K562 (cell line): ENCODE data around the gene PNPLA1. TPM values are rescaled to one million over a fixed set of nuclear protein-coding genes. Genes with fewer than 3 reads are reported as not detected.

Source experiments
- ATAC-seq: fragments of 200-7000 bp; cut with Tn5 transposase; 3 replicates; pipeline ENCODE4 v1.9.1; 2020; ENCODE audit warnings: moderate library complexity
- BruUV-seq: library from RNA; stranded (reverse); fragments of 400-500 nt; replicated peaks from 2 replicates; lab custom pipeline; 2021; lab: Mats Ljungman, UMichigan
- CTCF ChIA-PET: fragments of 300-600 bp; formaldehyde crosslinking; extraction: SDS; loops from one replicate; lab custom pipeline; 2021; ENCODE audit warnings: low intra/inter-chr PET ratio; lab: Yijun Ruan, JAX
- POLR2A ChIA-PET: fragments of 300-600, 350-650 bp; sonication (Branson Sonifier 250); formaldehyde crosslinking; extraction: SDS; loops from one replicate; lab custom pipeline; 2021; ENCODE audit warnings: antibody characterized with exemption, inconsistent platforms; lab: Yijun Ruan, JAX
- DNase-seq, 4 experiments: peaks; one replicate each; pipeline versions ENCODE4 v3.0.0 to v3.0.0-alpha.2; 2011 to 2018; ENCODE audit warnings: low spot score in 3 of 4, mixed read lengths in 3 of 4; ENCODE audit errors: extremely low read depth in 1 of 4
- FAIRE-seq: peaks from 2 replicates; lab custom pipeline; 2011; peaks lifted over from hg19 to GRCh38; lab: Jason Lieb, UNC
- H2AFZ ChIP-seq: 2 replicates; pipeline ENCODE4 v1.6.0; 2011; ENCODE audit warnings: low read depth, low read length, control low read depth, inconsistent platforms
- H3K27ac ChIP-seq: fragments of 200-600 bp; 3 replicates; pipeline ENCODE4 v1.8.0; 2011; ENCODE audit warnings: low read depth, mild to moderate bottlenecking, control low read depth, inconsistent platforms, low read length, moderate library complexity, mixed read lengths; ENCODE audit errors: extremely low read depth
- H3K27me3 ChIP-seq, 2 experiments: fragments of 300-600 bp in 1 of 2; 2 replicates in 1 of 2; 3 replicates in 1 of 2; pipeline versions ENCODE4 v1.6.0 to v1.8.0; 2011; ENCODE audit warnings: inconsistent platforms in 2 of 2, low read length in 2 of 2, mild to moderate bottlenecking in 1 of 2, mixed read lengths in 1 of 2, moderate library complexity in 1 of 2; ENCODE audit not compliant: control insufficient read depth in 2 of 2, insufficient read depth in 2 of 2
- H3K36me3 ChIP-seq: fragments of 300-600 bp; 3 replicates; pipeline ENCODE4 v1.8.0; 2011; ENCODE audit warnings: mild to moderate bottlenecking, low read length, inconsistent platforms; ENCODE audit not compliant: control insufficient read depth, insufficient read depth
- H3K4me1 ChIP-seq, 2 experiments: fragments of 200-600 bp in 1 of 2; replicated peaks in 1 of 2; 2 replicates in 1 of 2; 3 replicates in 1 of 2; pipeline versions ENCODE4 v1.5.1 to v1.8.0; 2011; ENCODE audit warnings: inconsistent platforms in 2 of 2, low read length in 2 of 2, mild to moderate bottlenecking in 1 of 2, mixed read lengths in 1 of 2, moderate library complexity in 1 of 2; ENCODE audit not compliant: control insufficient read depth in 2 of 2, insufficient read depth in 2 of 2
- H3K4me2 ChIP-seq: 2 replicates; pipeline ENCODE4 v1.6.1; 2011; ENCODE audit warnings: low read length, control low read depth, inconsistent platforms, mixed read lengths; ENCODE audit not compliant: insufficient read depth
- H3K4me3 ChIP-seq: fragments of 200-600 bp; sonication (generic), shearing (Covaris generic); 2 replicates; pipeline ENCODE4 v1.5.1; 2016; ENCODE audit warnings: control low read depth, inconsistent platforms
- H3K79me2 ChIP-seq: fragments of 200-600 bp; 3 replicates; pipeline ENCODE4 v1.8.0; 2011; ENCODE audit warnings: low read length, inconsistent platforms; ENCODE audit not compliant: control insufficient read depth, insufficient read depth
- H3K9ac ChIP-seq, 2 experiments: 2 replicates each; pipeline versions ENCODE4 v1.6.0 to v1.6.1; 2011; ENCODE audit warnings: low read depth in 2 of 2, low read length in 2 of 2, control low read depth in 1 of 2, inconsistent platforms in 1 of 2, mild to moderate bottlenecking in 1 of 2, mixed read lengths in 1 of 2; ENCODE audit not compliant: insufficient read depth in 1 of 2
- H3K9me1 ChIP-seq: one replicate; pipeline ENCODE4 v1.6.0; 2011; ENCODE audit warnings: inconsistent platforms, mild to moderate bottlenecking, low read length, moderate library complexity; ENCODE audit not compliant: control insufficient read depth, insufficient read depth
- H3K9me3 ChIP-seq: replicated peaks from 2 replicates; pipeline ENCODE4 v1.5.1; 2011; ENCODE audit warnings: low read depth, low read length, inconsistent platforms; ENCODE audit not compliant: control insufficient read depth, insufficient read depth
- H4K20me1 ChIP-seq: replicated peaks from 2 replicates; pipeline ENCODE4 v1.6.1; 2011; ENCODE audit warnings: low read length, inconsistent platforms, mixed read lengths; ENCODE audit not compliant: control insufficient read depth, insufficient read depth
- ATF3 ChIP-seq, 2 experiments: fragments of 450-650 bp in 1 of 2; sonication (generic) in 1 of 2; formaldehyde crosslinking in 1 of 2; IDR thresholded peaks in 1 of 2; conservative IDR thresholded peaks in 1 of 2; 2 replicates each; pipeline versions ENCODE4 v1.6.1 to v1.8.1; 2016 to 2023; ENCODE audit warnings: mild to moderate bottlenecking in 2 of 2, moderate library complexity in 2 of 2, inconsistent platforms in 1 of 2, missing genetic modification reagents in 1 of 2
- CREBBP ChIP-seq: IDR thresholded peaks from one replicate; pipeline ENCODE4 v1.6.1; 2012; ENCODE audit warnings: low read depth, mild to moderate bottlenecking, control low read depth, inconsistent platforms, low read length
- FOS ChIP-seq: IDR thresholded peaks from 3 replicates; pipeline ENCODE4 v1.6.1; 2011; ENCODE audit not compliant: insufficient read length; ENCODE audit errors: extremely low read depth
- FOSL1 ChIP-seq: fragments of 200-800 bp; sonication (Bioruptor generic); conservative IDR thresholded peaks from 2 replicates; pipeline ENCODE4 v1.6.1; 2016; ENCODE audit warnings: missing genetic modification characterization, missing compliant biosample characterization
- FOXM1 ChIP-seq, 2 experiments: fragments of 450-650 bp in 1 of 2; sonication (generic) in 1 of 2; formaldehyde crosslinking in 1 of 2; IDR thresholded peaks; 2 replicates each; pipeline versions ENCODE4 v1.6.1 to v1.9.0; 2017 to 2022; ENCODE audit warnings: low read depth in 2 of 2, mild to moderate bottlenecking in 2 of 2, missing genetic modification reagents in 1 of 2, moderate library complexity in 1 of 2
- HMBOX1 ChIP-seq: sonication (generic); IDR thresholded peaks from 2 replicates; pipeline ENCODE4 v1.6.1; 2016
- MTA2 ChIP-seq: fragments of 450-650 bp; IDR thresholded peaks from 2 replicates; pipeline ENCODE4 v1.6.1; 2016; ENCODE audit warnings: low read depth
- NONO ChIP-seq, 2 experiments: fragments of 200-400 bp in 1 of 2; fragments of 450-650 bp in 1 of 2; formaldehyde crosslinking in 1 of 2; IDR thresholded peaks; 2 replicates each; pipeline ENCODE4 v1.6.1; 2017; ENCODE audit warnings: low read depth in 2 of 2, mild to moderate bottlenecking in 2 of 2, moderate library complexity in 2 of 2, low read length in 1 of 2
- NR1H2 ChIP-seq: sonication (generic); formaldehyde crosslinking; IDR thresholded peaks from 2 replicates; pipeline ENCODE4 v1.4.0; 2020; ENCODE audit warnings: mild to moderate bottlenecking, missing genetic modification reagents
- PTRF ChIP-seq: fragments of 450-650 bp; IDR thresholded peaks from 2 replicates; pipeline ENCODE4 v1.6.1; 2016; ENCODE audit warnings: mild to moderate bottlenecking, missing genetic modification characterization, missing compliant biosample characterization
- RBM25 ChIP-seq: fragments of 200-400 bp; formaldehyde crosslinking; IDR thresholded peaks from 2 replicates; pipeline ENCODE4 v1.6.1; 2018; ENCODE audit warnings: low read length, low read depth, moderate library complexity; ENCODE audit not compliant: severe bottlenecking
- RNF219 ChIP-seq: fragments of 250-450 bp; sonication (Bioruptor Pico); IDR thresholded peaks from 2 replicates; pipeline ENCODE4 v1.5.0; 2022; ENCODE audit warnings: mild to moderate bottlenecking
- TCFL5 ChIP-seq: fragments of 250-450 bp; sonication (Bioruptor Pico); conservative IDR thresholded peaks from 2 replicates; pipeline ENCODE4 v1.6.1; 2021; ENCODE audit warnings: mild to moderate bottlenecking, moderate library complexity, matching md5 sums
- ZNF3 ChIP-seq: fragments of 250-450 bp; sonication (Bioruptor Pico); IDR thresholded peaks from 2 replicates; pipeline ENCODE4 v1.5.0; 2021; ENCODE audit warnings: mild to moderate bottlenecking, moderate library complexity
- ZNF316 ChIP-seq: fragments of 450-650 bp; IDR thresholded peaks from 2 replicates; pipeline ENCODE4 v1.6.1; 2016
- WGBS: fragments of 100-300 bp; shearing (Covaris generic); methylation state at CpG from one replicate; pipeline ENCODE4 v1.1.6; 2016; ENCODE audit warnings: low coverage, mixed read lengths; ENCODE audit not compliant: insufficient coverage; ENCODE audit errors: missing lambda C conversion rate; 5-methylcytosine and 5-hydroxymethylcytosine counted together
- in situ Hi-C: fragments of 300-500 bp; cut with MboI; formaldehyde crosslinking; loops from 4 replicates; pipeline ENCODE4 v1.15.0; 2018; ENCODE audit warnings: inconsistent platforms, mixed read lengths
- intact Hi-C: fragments of 100-400 bp; cut with micrococcal nuclease; formaldehyde crosslinking; loops from 2 replicates; pipeline ENCODE4 v1.14.2; 2022
- polyA plus RNA-seq, 8 experiments: library from polyadenylated mRNA; depleted of rRNA in 4 of 8; stranded (reverse) in 5 of 8; unstranded in 3 of 8; fragments of >200 nt; fragmentation: Nextera tagmentation in 2 of 8; fragmentation: Illumina TruSeq in 1 of 8; extraction: Ambion mirVana in 2 of 8; extraction: Trizol in 1 of 8; gene quantifications; 2 replicates each; pipeline versions ENCODE4 v1.2.1 to v1.2.3, GENCODE V29; 2011 to 2014; ENCODE audit warnings: inconsistent platforms in 1 of 8, missing spikeins in 1 of 8
- total RNA-seq, 7 experiments: library from RNA; depleted of rRNA in 6 of 7; stranded (reverse); fragments of >200 nt in 6 of 7; fragmentation: Illumina TruSeq in 2 of 7; extraction: Trizol in 2 of 7; gene quantifications; 2 replicates each; pipeline versions ENCODE4 v1.2.1 to v1.2.3, GENCODE V29; 2011 to 2021; ENCODE audit warnings: low replicate concordance in 1 of 7
- TF ChIP-seq, protein P1 (sequence below): fragments of 250-450 bp; sonication (Bioruptor Pico); IDR thresholded peaks from 2 replicates; pipeline ENCODE4 v1.8.0; 2021; ENCODE audit warnings: borderline replicate concordance, mild to moderate bottlenecking, moderate library complexity; ENCODE audit not compliant: poor library complexity, severe bottlenecking

Gene PNPLA1
- total and polyA plus RNA-seq, 9 of the 15 experiments (the other 6 are each of a cell fraction or from before 2014, with no cell fraction given), result 0.04 to 0.27 (median 0.13) TPM; not detected in 2

DNA sequence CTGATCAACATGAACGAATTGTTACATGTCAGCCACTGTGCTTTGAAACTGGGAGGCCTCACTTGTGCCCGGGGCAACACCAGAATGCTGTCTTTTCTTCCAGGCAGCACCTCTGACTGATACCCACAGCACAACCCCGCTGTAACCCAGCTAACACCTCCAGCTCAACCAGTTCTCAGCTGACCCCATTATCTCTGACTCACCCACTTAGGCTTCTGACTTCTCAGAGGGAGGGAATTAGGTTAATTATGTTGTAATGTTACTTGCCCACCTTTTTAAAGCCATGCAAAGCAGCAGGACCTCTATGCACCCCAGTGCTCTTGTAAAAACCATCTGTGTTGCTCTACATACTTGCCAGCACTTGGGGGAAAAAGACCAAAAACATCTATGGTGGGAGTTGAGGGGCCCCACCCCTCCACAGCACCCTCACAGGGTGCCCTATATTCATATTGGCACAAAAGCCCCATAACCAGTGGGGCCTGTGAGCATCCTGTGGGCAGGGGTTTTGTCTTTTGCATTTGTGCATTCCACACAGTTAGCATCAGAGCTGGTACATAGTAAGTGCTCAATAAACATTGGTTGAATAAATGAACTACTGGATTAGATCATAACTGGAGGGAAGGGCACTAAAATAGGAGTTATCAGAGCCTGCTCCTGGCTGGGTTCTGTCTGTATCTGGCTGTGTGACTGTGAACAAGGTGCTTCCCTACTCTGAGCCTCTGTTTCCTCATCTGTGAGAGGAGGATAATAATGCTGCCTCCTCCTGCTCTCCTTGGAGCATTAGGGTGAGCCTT, 44.6 kb downstream of the PNPLA1 start:
- Histone ChIP-seq H3K36me3 (no peaks in the 10 kb centered on the region), H3K9me3 (0 out of 2 replicates have a peak, but pooled peaks cover 3% of the 10 kb centered on the region), H3K9ac (no peak overlapping the region), H3K9me1 (no peaks in the 10 kb centered on the region), H3K4me1 (no peaks in the 10 kb centered on the region; a peak in 2 of 5 replicates), H3K4me3 (no peak overlapping the region), H3K79me2 (no peaks in the 10 kb centered on the region), H3K4me2 (no peak overlapping the region), H2AFZ (no peak overlapping the region), H4K20me1 (no peaks in the 10 kb centered on the region; the same call in 1 of the 2 replicates), H3K27me3 (peaks cover 38 to 68% of the 10 kb centered on the region in 2 experiments), H3K27ac (no peak overlapping the region)
- 5% methylated on average over 3 of the region's 3 CpGs for WGBS
- in situ Hi-C loops (no loop called here), intact Hi-C loops (no loop called here)
- CTCF ChIA-PET, result no interaction called here
- FAIRE-seq, result no peak
- ATAC-seq, result no peak
- POLR2A ChIA-PET, result interaction anchor here (0.6 kb wide), 2 partner anchors 30 to 332 kb away, joined by 3 read pairs; no protein-coding TSS in a partner anchor
- DNase-seq, result no peak
- no TSS peak for BruUV-seq
- TF ChIP-seq TCFL5 (CRISPR knock-in tag) (no peak), PTRF (no peak), FOS (no peak), FOXM1 (IDR thresholded peaks at IDR 0.05; ENCODE audit: low read depth) (no peak), FOXM1 (CRISPR knock-in tag; IDR thresholded peaks at IDR 0.05; ENCODE audit: low read depth) (no peak), CREBBP (no peak), ZNF316 (no peak), MTA2 (no peak), FOSL1 (tag) (peak; percentile 79), RBM25 (peak; percentile 13), NONO (IDR thresholded peaks at IDR 0.05; ENCODE audit: low read depth in 2 of 2, low read length in 1 of 2) (no peak), ATF3 (IDR thresholded peaks at IDR 0.05) (0 out of 2 replicates have a peak, but pooled peaks have one; percentile 7), ATF3 (CRISPR knock-in tag; conservative IDR thresholded peaks at IDR 0.05) (no peak), ZNF3 (CRISPR knock-in tag) (no peak), NR1H2 (no peak), RNF219 (CRISPR knock-in tag) (no peak), HMBOX1 (peak; percentile 88)
- TF ChIP-seq, protein P1, sequence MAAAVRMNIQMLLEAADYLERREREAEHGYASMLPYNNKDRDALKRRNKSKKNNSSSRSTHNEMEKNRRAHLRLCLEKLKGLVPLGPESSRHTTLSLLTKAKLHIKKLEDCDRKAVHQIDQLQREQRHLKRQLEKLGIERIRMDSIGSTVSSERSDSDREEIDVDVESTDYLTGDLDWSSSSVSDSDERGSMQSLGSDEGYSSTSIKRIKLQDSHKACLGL (CRISPR knock-in tag), result no peak
